Endothelial cell of umbilical vein (primary cell): Measurements from ENCODE around the gene C16orf95. TPM values are rescaled to one million over a fixed set of nuclear protein-coding genes. Genes with fewer than 3 reads are reported as not detected.

ENCODE experiments used
- BruUV-seq: library from RNA; stranded (reverse); fragments of 400-500 nt; replicated peaks from 2 replicates; lab custom pipeline; 2021; lab: Mats Ljungman, UMichigan
- CTCF ChIA-PET: fragments of 300-600, 350-600 bp; sonication (Branson Sonifier 250); formaldehyde crosslinking; loops from one replicate; lab custom pipeline; 2021; ENCODE audit warnings: antibody characterized with exemption, inconsistent platforms; lab: Charles Lee
- POLR2A ChIA-PET: fragments of 300-600, 350-600 bp; sonication (Branson Sonifier 250); formaldehyde crosslinking; loops from one replicate; lab custom pipeline; 2021; ENCODE audit warnings: antibody characterized with exemption, inconsistent platforms; lab: Charles Lee
- DNase-seq: peaks from one replicate; pipeline ENCODE4 v3.0.0-alpha.2; 2011; ENCODE audit warnings: low read depth, low spot score
- FAIRE-seq: peaks from 2 replicates; lab custom pipeline; 2011; peaks lifted over from hg19 to GRCh38; lab: Jason Lieb, UNC
- H2AFZ ChIP-seq: 2 replicates; pipeline ENCODE4 v1.6.0; 2012; ENCODE audit warnings: low read depth, low read length, control low read depth, inconsistent platforms
- H3K27ac ChIP-seq: 2 replicates; pipeline ENCODE4 v1.5.1; 2011; ENCODE audit warnings: low read depth, mild to moderate bottlenecking, control low read depth, low read length, moderate library complexity; ENCODE audit not compliant: insufficient read depth
- H3K27me3 ChIP-seq, 2 experiments: 2 replicates each; pipeline versions ENCODE4 v1.6.0 to v1.6.1; 2011; ENCODE audit warnings: low read length in 2 of 2, mixed read lengths in 1 of 2; ENCODE audit not compliant: control insufficient read depth in 2 of 2, insufficient read depth in 2 of 2
- H3K36me3 ChIP-seq, 2 experiments: 2 replicates in 1 of 2; 3 replicates in 1 of 2; pipeline ENCODE4 v1.5.1; 2011; ENCODE audit warnings: low read length in 2 of 2, mild to moderate bottlenecking in 1 of 2, moderate library complexity in 1 of 2; ENCODE audit not compliant: control insufficient read depth in 2 of 2, insufficient read depth in 2 of 2; ENCODE audit errors: extremely low read depth in 1 of 2
- H3K4me1 ChIP-seq: 3 replicates; pipeline ENCODE4 v1.5.1; 2011; ENCODE audit warnings: mild to moderate bottlenecking, low read length; ENCODE audit not compliant: control insufficient read depth, insufficient read depth; ENCODE audit errors: extremely low read depth
- H3K4me2 ChIP-seq: 2 replicates; pipeline ENCODE4 v1.6.1; 2011; ENCODE audit warnings: low read length, control low read depth, mixed read lengths; ENCODE audit not compliant: insufficient read depth
- H3K4me3 ChIP-seq, 3 experiments: fragments of 200-600 bp in 1 of 3; sonication (generic), shearing (Covaris generic) in 1 of 3; replicated peaks in 1 of 3; 2 replicates each; pipeline ENCODE4 v1.5.1; 2011 to 2016; ENCODE audit warnings: control low read depth in 3 of 3, low read length in 3 of 3, mild to moderate bottlenecking in 2 of 3, inconsistent platforms in 1 of 3, low read depth in 1 of 3, moderate library complexity in 1 of 3; ENCODE audit not compliant: insufficient read depth in 1 of 3
- H3K79me2 ChIP-seq: 2 replicates; pipeline ENCODE4 v1.6.0; 2012; ENCODE audit warnings: low read length, inconsistent platforms; ENCODE audit not compliant: control insufficient read depth, insufficient read depth
- H3K9ac ChIP-seq: replicated peaks from 2 replicates; pipeline ENCODE3; 2011; ENCODE audit warnings: low read length, control low read depth; ENCODE audit not compliant: insufficient read depth; ENCODE audit errors: extremely low read depth
- H3K9me1 ChIP-seq: replicated peaks from 3 replicates; pipeline ENCODE4 v1.6.0; 2011; ENCODE audit warnings: mild to moderate bottlenecking, low read length; ENCODE audit not compliant: control insufficient read depth, insufficient read depth; ENCODE audit errors: extremely low read depth
- H3K9me3 ChIP-seq: replicated peaks from 2 replicates; pipeline ENCODE4 v1.5.1; 2012; ENCODE audit warnings: low read length, inconsistent platforms; ENCODE audit not compliant: control insufficient read depth, insufficient read depth
- H4K20me1 ChIP-seq: replicated peaks from 2 replicates; pipeline ENCODE3; 2011; ENCODE audit warnings: mild to moderate bottlenecking, low read length; ENCODE audit not compliant: control insufficient read depth, insufficient read depth; ENCODE audit errors: extremely low read depth
- EZH2 ChIP-seq: IDR thresholded peaks from 2 replicates; pipeline ENCODE4 v1.6.1; 2012; ENCODE audit warnings: borderline replicate concordance, low read depth, mild to moderate bottlenecking, moderate library complexity, low read length, inconsistent platforms; ENCODE audit not compliant: severe bottlenecking
- FOS ChIP-seq: IDR thresholded peaks from 2 replicates; pipeline ENCODE4 v1.6.1; 2011; ENCODE audit warnings: mild to moderate bottlenecking, low read length, moderate library complexity, borderline replicate concordance; ENCODE audit not compliant: insufficient read depth
- GATA2 ChIP-seq: IDR thresholded peaks from 2 replicates; pipeline ENCODE4 v1.7.0; 2011; ENCODE audit warnings: low read depth, mild to moderate bottlenecking, moderate library complexity, mixed read lengths, low read length; ENCODE audit not compliant: insufficient read length, insufficient read depth
- POLR2AphosphoS5 ChIP-seq: IDR thresholded peaks from 2 replicates; pipeline ENCODE4 v1.6.1; 2012; ENCODE audit warnings: low read depth, mild to moderate bottlenecking, control low read depth, low read length, moderate library complexity; ENCODE audit not compliant: insufficient read depth
- dilution Hi-C: fragments of 300-500 bp; cut with MboI; formaldehyde crosslinking; loops from one replicate; pipeline ENCODE4 v1.15.0; 2019; ENCODE audit warnings: low sequenced_read_pairs; ENCODE audit not compliant: extremely low pct_ligation_motif_present
- intact Hi-C: fragments of 100-400 bp; cut with micrococcal nuclease; formaldehyde crosslinking; loops from one replicate; pipeline ENCODE4 v1.10.0; 2022
- polyA plus RNA-seq, 4 experiments: library from polyadenylated mRNA; depleted of rRNA in 3 of 4; stranded (reverse) in 3 of 4; unstranded in 1 of 4; fragments of >200 nt; gene quantifications; 2 replicates each; pipeline versions ENCODE4 v1.2.1 to v1.2.3, GENCODE V29; 2011 to 2012; ENCODE audit warnings: missing spikeins in 1 of 4
- total RNA-seq: library from RNA; stranded (reverse); gene quantifications from 2 replicates; pipeline ENCODE4 v1.2.3, GENCODE V29; 2021
- TF ChIP-seq, protein P1 (sequence below): IDR thresholded peaks from 2 replicates; pipeline ENCODE4 v1.6.1; 2011; ENCODE audit not compliant: insufficient read depth, insufficient read length
- TF ChIP-seq, protein P2 (sequence below), 2 donors: IDR thresholded peaks; 1 replicate in 1 of 2; 2 replicates in 1 of 2; pipeline ENCODE4 v1.5.1; 2011; ENCODE audit warnings: low read length in 2 of 2, mild to moderate bottlenecking in 2 of 2, moderate library complexity in 2 of 2, control low read depth in 1 of 2, inconsistent platforms in 1 of 2, low read depth in 1 of 2; ENCODE audit not compliant: insufficient read depth in 1 of 2; ENCODE audit errors: extremely low read depth in 1 of 2

Gene C16orf95
- total and polyA plus RNA-seq, 2 donors (not counting 3 experiments of a cell fraction or from before 2014, with no cell fraction given), result 4.0 to 6.6 TPM

DNA sequence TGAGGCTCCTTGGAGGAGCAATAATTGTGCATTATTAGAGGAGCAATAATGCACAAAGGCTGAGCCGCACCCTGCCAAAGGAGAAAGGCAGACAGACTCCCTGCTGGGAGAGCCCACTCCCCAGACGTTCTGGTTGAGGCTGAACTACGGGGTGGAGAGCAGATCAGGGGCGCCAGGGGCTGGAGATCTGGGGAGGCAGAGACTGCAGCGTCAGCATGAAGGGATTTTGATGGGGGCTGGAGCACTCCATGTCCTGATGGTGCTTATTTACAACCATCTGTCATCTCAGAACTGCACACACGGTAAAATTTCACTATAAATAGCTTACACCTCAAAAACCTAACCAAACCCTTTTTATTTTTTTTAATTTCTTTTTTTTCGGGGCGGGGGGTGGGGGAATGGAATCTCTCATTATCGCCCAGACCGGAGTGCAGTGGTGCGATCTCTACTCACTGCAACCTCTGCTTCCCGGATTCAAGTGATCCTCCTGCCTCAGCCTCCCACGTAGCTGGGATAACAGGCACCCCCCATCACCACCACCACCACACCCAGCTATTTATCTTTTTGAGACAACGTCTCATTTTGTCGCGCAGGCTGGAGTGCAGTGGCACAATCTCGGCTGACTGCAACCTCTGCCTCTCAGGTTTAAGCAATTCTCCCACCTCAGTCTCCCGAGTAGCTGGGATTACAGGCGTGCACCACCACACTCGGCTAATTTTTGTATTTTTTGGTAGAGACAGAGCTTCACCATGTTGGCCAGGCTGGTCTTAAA, 4.3 kb upstream of the C16orf95 start:
- no TSS peak for BruUV-seq
- Histone ChIP-seq H3K9me3 (no peaks in the 10 kb centered on the region), H2AFZ (no peak overlapping the region), H3K9me1 (no peaks in the 10 kb centered on the region), H3K27ac (no peak overlapping the region), H4K20me1 (no peaks in the 10 kb centered on the region), H3K4me2 (no peak overlapping the region), H3K4me1 (peaks cover 7% of the 10 kb centered on the region), H3K9ac (no peak overlapping the region), H3K79me2 (peaks cover 11% of the 10 kb centered on the region), H3K36me3 (no peaks in the 10 kb centered on the region), H3K4me3 (no peak overlapping the region), H3K27me3 (no peaks in the 10 kb centered on the region)
- dilution Hi-C loops (no loop called here), intact Hi-C loops (no loop called here)
- TF ChIP-seq, protein P1, sequence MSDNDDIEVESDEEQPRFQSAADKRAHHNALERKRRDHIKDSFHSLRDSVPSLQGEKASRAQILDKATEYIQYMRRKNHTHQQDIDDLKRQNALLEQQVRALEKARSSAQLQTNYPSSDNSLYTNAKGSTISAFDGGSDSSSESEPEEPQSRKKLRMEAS, result no peak
- no peak for TF ChIP-seq FOS
- TF ChIP-seq POLR2AphosphoS5, result no peak
- TF ChIP-seq, protein P2, sequence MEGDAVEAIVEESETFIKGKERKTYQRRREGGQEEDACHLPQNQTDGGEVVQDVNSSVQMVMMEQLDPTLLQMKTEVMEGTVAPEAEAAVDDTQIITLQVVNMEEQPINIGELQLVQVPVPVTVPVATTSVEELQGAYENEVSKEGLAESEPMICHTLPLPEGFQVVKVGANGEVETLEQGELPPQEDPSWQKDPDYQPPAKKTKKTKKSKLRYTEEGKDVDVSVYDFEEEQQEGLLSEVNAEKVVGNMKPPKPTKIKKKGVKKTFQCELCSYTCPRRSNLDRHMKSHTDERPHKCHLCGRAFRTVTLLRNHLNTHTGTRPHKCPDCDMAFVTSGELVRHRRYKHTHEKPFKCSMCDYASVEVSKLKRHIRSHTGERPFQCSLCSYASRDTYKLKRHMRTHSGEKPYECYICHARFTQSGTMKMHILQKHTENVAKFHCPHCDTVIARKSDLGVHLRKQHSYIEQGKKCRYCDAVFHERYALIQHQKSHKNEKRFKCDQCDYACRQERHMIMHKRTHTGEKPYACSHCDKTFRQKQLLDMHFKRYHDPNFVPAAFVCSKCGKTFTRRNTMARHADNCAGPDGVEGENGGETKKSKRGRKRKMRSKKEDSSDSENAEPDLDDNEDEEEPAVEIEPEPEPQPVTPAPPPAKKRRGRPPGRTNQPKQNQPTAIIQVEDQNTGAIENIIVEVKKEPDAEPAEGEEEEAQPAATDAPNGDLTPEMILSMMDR (IDR thresholded peaks at IDR 0.05; ENCODE audit: extremely low read depth in 1 of 2, insufficient read depth in 1 of 2, low read depth in 1 of 2, low read length in 2 of 2), result no peak
- no peak for TF ChIP-seq GATA2
- no peak for TF ChIP-seq EZH2
- FAIRE-seq (no peak), DNase-seq (no peak)
- CTCF ChIA-PET, result interaction anchor here (1.2 kb wide), 2 partner anchors 11 to 24 kb away, joined by 3 read pairs; no protein-coding TSS in a partner anchor
- POLR2A ChIA-PET, result no interaction called here
